ENCODE data around the gene PPP1R11.

DNA sequence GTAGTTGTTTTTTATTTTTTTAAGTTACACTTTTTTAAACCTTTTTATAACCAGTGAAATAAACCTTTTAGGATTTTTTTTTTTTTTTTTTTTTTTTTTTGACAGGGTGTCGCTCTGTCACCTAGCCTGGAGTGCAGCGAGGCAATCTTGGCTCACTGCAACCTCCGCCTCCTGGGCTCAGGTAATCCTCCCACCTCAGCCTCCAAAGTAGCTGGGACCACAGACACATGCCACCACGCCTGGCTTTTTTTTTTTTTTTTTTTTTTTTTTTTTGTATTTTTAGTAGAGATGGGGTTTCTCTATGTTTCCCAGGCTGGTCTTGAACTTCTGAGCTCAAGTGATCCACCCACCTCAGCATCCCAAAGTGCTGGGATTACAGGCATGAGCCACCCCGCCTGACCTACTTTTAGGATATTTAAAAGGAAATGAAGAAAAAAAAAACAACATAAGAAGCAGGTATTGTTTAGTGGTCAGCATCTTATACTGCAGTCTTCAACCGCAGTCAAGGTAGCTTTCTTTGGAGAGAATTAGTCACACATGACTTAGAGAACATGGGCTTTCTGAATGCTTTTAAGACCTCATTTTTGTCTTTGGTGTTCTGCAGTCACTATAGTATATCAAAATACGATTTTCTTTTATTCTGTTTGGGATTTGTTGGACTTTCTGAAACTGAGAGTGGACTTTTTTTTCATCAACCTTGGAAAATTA lies 4.4 kb upstream of the PPP1R11 start:
- TF ChIP-seq HOXD1 (CRISPR knock-in tag; IDR thresholded peaks at IDR 0.05) (no peak), GTF2F1 (IDR thresholded peaks at IDR 0.05; ENCODE audit: low read length) (no peak), CTCF (CRISPR knock-in tag; IDR thresholded peaks at IDR 0.05) (no peak), POLR2A (IDR thresholded peaks at IDR 0.05; ENCODE audit: insufficient read depth in 1 of 2, low read depth in 2 of 2, low read length in 2 of 2) (no peak), RAD21 (CRISPR knock-in tag; IDR thresholded peaks at IDR 0.05) (no peak), EHMT2 (IDR thresholded peaks at IDR 0.05; ENCODE audit: borderline replicate concordance, low read depth, low read length) (no peak), CREM (IDR thresholded peaks at IDR 0.05) (no peak), CREM (CRISPR knock-in tag; IDR thresholded peaks at IDR 0.05) (no peak), ZNF501 (CRISPR knock-in tag; IDR thresholded peaks at IDR 0.05) (no peak), ZNF256 (CRISPR knock-in tag; conservative IDR thresholded peaks at IDR 0.05) (no peak), MAFK (conservative IDR thresholded peaks at IDR 0.05 in 1 of 2, IDR thresholded peaks at IDR 0.05 in 1 of 2; ENCODE audit: low read length in 2 of 2) (no peak), U2AF2 (IDR thresholded peaks at IDR 0.05; ENCODE audit: low read depth, low read length) (no peak), EZH2 (conservative IDR thresholded peaks at IDR 0.05; ENCODE audit: low read depth, low read length) (no peak)
- TF ChIP-seq, protein P1, sequence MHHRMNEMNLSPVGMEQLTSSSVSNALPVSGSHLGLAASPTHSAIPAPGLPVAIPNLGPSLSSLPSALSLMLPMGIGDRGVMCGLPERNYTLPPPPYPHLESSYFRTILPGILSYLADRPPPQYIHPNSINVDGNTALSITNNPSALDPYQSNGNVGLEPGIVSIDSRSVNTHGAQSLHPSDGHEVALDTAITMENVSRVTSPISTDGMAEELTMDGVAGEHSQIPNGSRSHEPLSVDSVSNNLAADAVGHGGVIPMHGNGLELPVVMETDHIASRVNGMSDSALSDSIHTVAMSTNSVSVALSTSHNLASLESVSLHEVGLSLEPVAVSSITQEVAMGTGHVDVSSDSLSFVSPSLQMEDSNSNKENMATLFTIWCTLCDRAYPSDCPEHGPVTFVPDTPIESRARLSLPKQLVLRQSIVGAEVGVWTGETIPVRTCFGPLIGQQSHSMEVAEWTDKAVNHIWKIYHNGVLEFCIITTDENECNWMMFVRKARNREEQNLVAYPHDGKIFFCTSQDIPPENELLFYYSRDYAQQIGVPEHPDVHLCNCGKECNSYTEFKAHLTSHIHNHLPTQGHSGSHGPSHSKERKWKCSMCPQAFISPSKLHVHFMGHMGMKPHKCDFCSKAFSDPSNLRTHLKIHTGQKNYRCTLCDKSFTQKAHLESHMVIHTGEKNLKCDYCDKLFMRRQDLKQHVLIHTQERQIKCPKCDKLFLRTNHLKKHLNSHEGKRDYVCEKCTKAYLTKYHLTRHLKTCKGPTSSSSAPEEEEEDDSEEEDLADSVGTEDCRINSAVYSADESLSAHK (CRISPR knock-in tag; IDR thresholded peaks at IDR 0.05; ENCODE audit: borderline replicate concordance) = no peak
